Endothelial cell of umbilical vein (primary cell): ENCODE measurements around the gene TMEM63B. TPM values are rescaled to one million over a fixed set of nuclear protein-coding genes. Genes with fewer than 3 reads are reported as not detected.

Experiments used
- BruUV-seq: library from RNA; stranded (reverse); fragments of 400-500 nt; replicated peaks from 2 replicates; lab custom pipeline; 2021; lab: Mats Ljungman, UMichigan
- CTCF ChIA-PET: fragments of 300-600, 350-600 bp; sonication (Branson Sonifier 250); formaldehyde crosslinking; loops from one replicate; lab custom pipeline; 2021; ENCODE audit warnings: antibody characterized with exemption, inconsistent platforms; lab: Charles Lee
- POLR2A ChIA-PET: fragments of 300-600, 350-600 bp; sonication (Branson Sonifier 250); formaldehyde crosslinking; loops from one replicate; lab custom pipeline; 2021; ENCODE audit warnings: antibody characterized with exemption, inconsistent platforms; lab: Charles Lee
- DNase-seq: peaks from one replicate; pipeline ENCODE4 v3.0.0-alpha.2; 2011; ENCODE audit warnings: low read depth, low spot score
- FAIRE-seq: peaks from 2 replicates; lab custom pipeline; 2011; peaks lifted over from hg19 to GRCh38; lab: Jason Lieb, UNC
- H2AFZ ChIP-seq: 2 replicates; pipeline ENCODE4 v1.6.0; 2012; ENCODE audit warnings: low read depth, low read length, control low read depth, inconsistent platforms
- H3K27ac ChIP-seq: 2 replicates; pipeline ENCODE4 v1.5.1; 2011; ENCODE audit warnings: low read depth, mild to moderate bottlenecking, control low read depth, low read length, moderate library complexity; ENCODE audit not compliant: insufficient read depth
- H3K27me3 ChIP-seq, 2 experiments: 2 replicates each; pipeline versions ENCODE4 v1.6.0 to v1.6.1; 2011; ENCODE audit warnings: low read length in 2 of 2, mixed read lengths in 1 of 2; ENCODE audit not compliant: control insufficient read depth in 2 of 2, insufficient read depth in 2 of 2
- H3K36me3 ChIP-seq, 2 experiments: 2 replicates in 1 of 2; 3 replicates in 1 of 2; pipeline ENCODE4 v1.5.1; 2011; ENCODE audit warnings: low read length in 2 of 2, mild to moderate bottlenecking in 1 of 2, moderate library complexity in 1 of 2; ENCODE audit not compliant: control insufficient read depth in 2 of 2, insufficient read depth in 2 of 2; ENCODE audit errors: extremely low read depth in 1 of 2
- H3K4me1 ChIP-seq: 3 replicates; pipeline ENCODE4 v1.5.1; 2011; ENCODE audit warnings: mild to moderate bottlenecking, low read length; ENCODE audit not compliant: control insufficient read depth, insufficient read depth; ENCODE audit errors: extremely low read depth
- H3K4me2 ChIP-seq: 2 replicates; pipeline ENCODE4 v1.6.1; 2011; ENCODE audit warnings: low read length, control low read depth, mixed read lengths; ENCODE audit not compliant: insufficient read depth
- H3K4me3 ChIP-seq, 3 experiments: fragments of 200-600 bp in 1 of 3; sonication (generic), shearing (Covaris generic) in 1 of 3; replicated peaks in 1 of 3; 2 replicates each; pipeline ENCODE4 v1.5.1; 2011 to 2016; ENCODE audit warnings: control low read depth in 3 of 3, low read length in 3 of 3, mild to moderate bottlenecking in 2 of 3, inconsistent platforms in 1 of 3, low read depth in 1 of 3, moderate library complexity in 1 of 3; ENCODE audit not compliant: insufficient read depth in 1 of 3
- H3K79me2 ChIP-seq: 2 replicates; pipeline ENCODE4 v1.6.0; 2012; ENCODE audit warnings: low read length, inconsistent platforms; ENCODE audit not compliant: control insufficient read depth, insufficient read depth
- H3K9ac ChIP-seq: replicated peaks from 2 replicates; pipeline ENCODE3; 2011; ENCODE audit warnings: low read length, control low read depth; ENCODE audit not compliant: insufficient read depth; ENCODE audit errors: extremely low read depth
- H3K9me1 ChIP-seq: replicated peaks from 3 replicates; pipeline ENCODE4 v1.6.0; 2011; ENCODE audit warnings: mild to moderate bottlenecking, low read length; ENCODE audit not compliant: control insufficient read depth, insufficient read depth; ENCODE audit errors: extremely low read depth
- H3K9me3 ChIP-seq: replicated peaks from 2 replicates; pipeline ENCODE4 v1.5.1; 2012; ENCODE audit warnings: low read length, inconsistent platforms; ENCODE audit not compliant: control insufficient read depth, insufficient read depth
- H4K20me1 ChIP-seq: replicated peaks from 2 replicates; pipeline ENCODE3; 2011; ENCODE audit warnings: mild to moderate bottlenecking, low read length; ENCODE audit not compliant: control insufficient read depth, insufficient read depth; ENCODE audit errors: extremely low read depth
- EZH2 ChIP-seq: IDR thresholded peaks from 2 replicates; pipeline ENCODE4 v1.6.1; 2012; ENCODE audit warnings: borderline replicate concordance, low read depth, mild to moderate bottlenecking, moderate library complexity, low read length, inconsistent platforms; ENCODE audit not compliant: severe bottlenecking
- FOS ChIP-seq: IDR thresholded peaks from 2 replicates; pipeline ENCODE4 v1.6.1; 2011; ENCODE audit warnings: mild to moderate bottlenecking, low read length, moderate library complexity, borderline replicate concordance; ENCODE audit not compliant: insufficient read depth
- GATA2 ChIP-seq: IDR thresholded peaks from 2 replicates; pipeline ENCODE4 v1.7.0; 2011; ENCODE audit warnings: low read depth, mild to moderate bottlenecking, moderate library complexity, mixed read lengths, low read length; ENCODE audit not compliant: insufficient read length, insufficient read depth
- MAX ChIP-seq: IDR thresholded peaks from 2 replicates; pipeline ENCODE4 v1.6.1; 2011; ENCODE audit not compliant: insufficient read depth, insufficient read length
- POLR2A ChIP-seq: IDR thresholded peaks from 2 replicates; pipeline ENCODE4 v1.6.1; 2012; ENCODE audit warnings: low read depth, mild to moderate bottlenecking, control low read depth, low read length
- POLR2AphosphoS5 ChIP-seq: IDR thresholded peaks from 2 replicates; pipeline ENCODE4 v1.6.1; 2012; ENCODE audit warnings: low read depth, mild to moderate bottlenecking, control low read depth, low read length, moderate library complexity; ENCODE audit not compliant: insufficient read depth
- dilution Hi-C: fragments of 300-500 bp; cut with MboI; formaldehyde crosslinking; loops from one replicate; pipeline ENCODE4 v1.15.0; 2019; ENCODE audit warnings: low sequenced_read_pairs; ENCODE audit not compliant: extremely low pct_ligation_motif_present
- intact Hi-C: fragments of 100-400 bp; cut with micrococcal nuclease; formaldehyde crosslinking; loops from one replicate; pipeline ENCODE4 v1.10.0; 2022
- polyA plus RNA-seq, 4 experiments: library from polyadenylated mRNA; depleted of rRNA in 3 of 4; stranded (reverse) in 3 of 4; unstranded in 1 of 4; fragments of >200 nt; gene quantifications; 2 replicates each; pipeline versions ENCODE4 v1.2.1 to v1.2.3, GENCODE V29; 2011 to 2012; ENCODE audit warnings: missing spikeins in 1 of 4
- total RNA-seq: library from RNA; stranded (reverse); gene quantifications from 2 replicates; pipeline ENCODE4 v1.2.3, GENCODE V29; 2021
- TF ChIP-seq, protein P1 (sequence below), 2 donors: IDR thresholded peaks; 1 replicate in 1 of 2; 2 replicates in 1 of 2; pipeline ENCODE4 v1.5.1; 2011; ENCODE audit warnings: low read length in 2 of 2, mild to moderate bottlenecking in 2 of 2, moderate library complexity in 2 of 2, control low read depth in 1 of 2, inconsistent platforms in 1 of 2, low read depth in 1 of 2; ENCODE audit not compliant: insufficient read depth in 1 of 2; ENCODE audit errors: extremely low read depth in 1 of 2

TMEM63B gene
- total and polyA plus RNA-seq, 2 donors (not counting 3 experiments of a cell fraction or from before 2014, with no cell fraction given): 49.7 to 56.1 TPM

GRCh38 chr6:44099192-44099591, 28.2 kb upstream of the TMEM63B start:
- H3K36me3 ChIP-seq: peaks cover 4% of the 10 kb centered on the region in 2 experiments
- H4K20me1 ChIP-seq: no peaks in the 10 kb centered on the region
- no peaks in the 10 kb centered on the region for H3K9me1 ChIP-seq
- FAIRE-seq (no peak), DNase-seq (no peak)
- intact Hi-C loops: no loop called here
- dilution Hi-C loops: no loop called here
- H3K4me1 ChIP-seq: peaks cover 7% of the 10 kb centered on the region
- CTCF ChIA-PET: interaction anchor here (1.2 to 6.6 kb wide), 13 partner anchors 9 to 239 kb away, joined by 3 to 95 read pairs (median 9); partner anchors contain the start of gene SLC35B2
- no TSS peak for BruUV-seq
- H3K27me3 ChIP-seq: no peaks in the 10 kb centered on the region
- no peaks in the 10 kb centered on the region for H3K79me2 ChIP-seq
- H3K27ac ChIP-seq: no peak overlapping the region
- no peak overlapping the region for H3K4me2 ChIP-seq
- no peaks in the 10 kb centered on the region for H3K9me3 ChIP-seq
- POLR2A ChIA-PET: interaction anchor here (0.6 kb wide), 1 partner anchor 146 kb away, joined by 3 read pairs; no protein-coding TSS in a partner anchor
- H2AFZ ChIP-seq: no peak overlapping the region
- no peak overlapping the region for H3K9ac ChIP-seq
- TF ChIP-seq EZH2 (no peak), FOS (no peak), GATA2 (no peak), MAX (no peak), POLR2A (no peak), POLR2AphosphoS5 (no peak)
- TF ChIP-seq, protein P1, sequence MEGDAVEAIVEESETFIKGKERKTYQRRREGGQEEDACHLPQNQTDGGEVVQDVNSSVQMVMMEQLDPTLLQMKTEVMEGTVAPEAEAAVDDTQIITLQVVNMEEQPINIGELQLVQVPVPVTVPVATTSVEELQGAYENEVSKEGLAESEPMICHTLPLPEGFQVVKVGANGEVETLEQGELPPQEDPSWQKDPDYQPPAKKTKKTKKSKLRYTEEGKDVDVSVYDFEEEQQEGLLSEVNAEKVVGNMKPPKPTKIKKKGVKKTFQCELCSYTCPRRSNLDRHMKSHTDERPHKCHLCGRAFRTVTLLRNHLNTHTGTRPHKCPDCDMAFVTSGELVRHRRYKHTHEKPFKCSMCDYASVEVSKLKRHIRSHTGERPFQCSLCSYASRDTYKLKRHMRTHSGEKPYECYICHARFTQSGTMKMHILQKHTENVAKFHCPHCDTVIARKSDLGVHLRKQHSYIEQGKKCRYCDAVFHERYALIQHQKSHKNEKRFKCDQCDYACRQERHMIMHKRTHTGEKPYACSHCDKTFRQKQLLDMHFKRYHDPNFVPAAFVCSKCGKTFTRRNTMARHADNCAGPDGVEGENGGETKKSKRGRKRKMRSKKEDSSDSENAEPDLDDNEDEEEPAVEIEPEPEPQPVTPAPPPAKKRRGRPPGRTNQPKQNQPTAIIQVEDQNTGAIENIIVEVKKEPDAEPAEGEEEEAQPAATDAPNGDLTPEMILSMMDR (IDR thresholded peaks at IDR 0.05; ENCODE audit: extremely low read depth in 1 of 2, insufficient read depth in 1 of 2, low read depth in 1 of 2, low read length in 2 of 2): no peak
- H3K4me3 ChIP-seq: no peak overlapping the region
